PFSK-1 (cell line): ENCODE measurements around the gene KRTAP4-6.
A peak's percentile ranks its signal among the peaks of the same experiment; 100 is the strongest.
"Not testable (repeated sequence)": the region's sequence is repeated elsewhere in the genome, so short reads cannot be mapped to it uniquely, and the experiment has no call there.

Source experiments
- POLR2AphosphoS5 ChIP-seq: IDR thresholded peaks from 2 replicates; pipeline ENCODE4 v1.6.1; 2012; ENCODE audit warnings: low read depth, mild to moderate bottlenecking, control low read depth, low read length, moderate library complexity
- REST ChIP-seq, 2 experiments: IDR thresholded peaks; 2 replicates each; pipeline versions ENCODE4 v1.6.1 to v1.8.0; 2011 to 2012; ENCODE audit warnings: low read depth in 2 of 2, low read length in 2 of 2, control low read depth in 1 of 2, inconsistent platforms in 1 of 2, mild to moderate bottlenecking in 1 of 2, moderate library complexity in 1 of 2; ENCODE audit not compliant: insufficient read depth in 1 of 2
- SIN3A ChIP-seq: IDR thresholded peaks from 2 replicates; pipeline ENCODE4 v1.6.1; 2012; ENCODE audit warnings: mild to moderate bottlenecking, low read length, moderate library complexity, borderline replicate concordance; ENCODE audit not compliant: insufficient read depth
- TAF1 ChIP-seq: IDR thresholded peaks from 2 replicates; pipeline ENCODE4 v1.6.1; 2012; ENCODE audit warnings: low read length, control low read depth, borderline replicate concordance; ENCODE audit not compliant: insufficient read depth

GRCh38 chr17:41105347-41105746, 35.0 kb downstream of the KRTAP4-6 start, which contains the start of gene KRTAP4-9:
- 0 out of 4 replicates have a peak, but pooled peaks of 1 of the 2 experiments have one; percentile 28 for TF ChIP-seq REST (IDR thresholded peaks at IDR 0.05; ENCODE audit: insufficient read depth in 1 of 2, low read depth in 2 of 2, low read length in 2 of 2)
- TF ChIP-seq POLR2AphosphoS5, TAF1, SIN3A: not testable (repeated sequence)
